ENCODE results near the gene GSK3B. TPM values are rescaled to one million over a fixed set of nuclear protein-coding genes. Genes with fewer than 3 reads are reported as not detected.

Gene GSK3B
- total and polyA plus RNA-seq, 2 experiments from 2014 or later = 18.1 to 48.8 TPM

DNA sequence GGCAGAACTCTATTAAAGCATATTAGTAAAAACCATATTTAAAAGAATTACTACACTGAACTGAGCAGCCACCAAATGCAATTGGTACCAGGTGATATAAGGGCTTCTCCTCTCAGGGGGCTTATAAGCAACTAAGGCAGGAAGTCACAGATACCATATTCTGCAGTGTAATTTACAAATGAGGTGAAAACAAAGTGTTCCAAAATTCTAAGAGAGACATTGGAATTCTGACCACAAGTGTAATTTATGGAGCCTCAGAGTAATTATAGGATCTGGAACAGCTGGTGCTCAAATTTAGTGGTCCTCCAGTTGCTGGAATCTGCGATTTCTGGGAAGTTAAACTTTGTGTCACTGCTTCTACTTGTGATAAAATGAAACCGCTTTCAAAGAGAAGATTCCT lies 315.4 kb downstream of the GSK3B start:
- Histone ChIP-seq H3K9me2 (replicated peaks; ENCODE audit: insufficient read depth) (no peaks in the 10 kb centered on the region), H3K4me1 (ENCODE audit: insufficient read depth) (no peaks in the 10 kb centered on the region), H3K4me2 (no peak overlapping the region), H3K79me2 (no peaks in the 10 kb centered on the region), H3K4me3 (no peak overlapping the region), H3K27me3 (no peaks in the 10 kb centered on the region), H3K36me3 (replicated peaks; ENCODE audit: insufficient read depth, low read depth) (no peaks in the 10 kb centered on the region), H3K27ac (no peak overlapping the region), H4K20me1 (ENCODE audit: insufficient read depth, poor library complexity, severe bottlenecking) (no peaks in the 10 kb centered on the region), H3K9me3 (ENCODE audit: low read depth) (no peaks in the 10 kb centered on the region), H2AFZ (no peak overlapping the region)
- 93% methylated on average over 2 of the region's 2 CpGs for WGBS (ENCODE audit: low lambda C conversion rate, missing lambda C conversion rate)
- no peak for TF ChIP-seq EZH2 (IDR thresholded peaks at IDR 0.05; ENCODE audit: borderline replicate concordance)
- no peak for TF ChIP-seq EZH2phosphoT487 (IDR thresholded peaks at IDR 0.05; ENCODE audit: low read depth, severe bottlenecking, unreplicated experiment)
- TF ChIP-seq, protein P1, sequence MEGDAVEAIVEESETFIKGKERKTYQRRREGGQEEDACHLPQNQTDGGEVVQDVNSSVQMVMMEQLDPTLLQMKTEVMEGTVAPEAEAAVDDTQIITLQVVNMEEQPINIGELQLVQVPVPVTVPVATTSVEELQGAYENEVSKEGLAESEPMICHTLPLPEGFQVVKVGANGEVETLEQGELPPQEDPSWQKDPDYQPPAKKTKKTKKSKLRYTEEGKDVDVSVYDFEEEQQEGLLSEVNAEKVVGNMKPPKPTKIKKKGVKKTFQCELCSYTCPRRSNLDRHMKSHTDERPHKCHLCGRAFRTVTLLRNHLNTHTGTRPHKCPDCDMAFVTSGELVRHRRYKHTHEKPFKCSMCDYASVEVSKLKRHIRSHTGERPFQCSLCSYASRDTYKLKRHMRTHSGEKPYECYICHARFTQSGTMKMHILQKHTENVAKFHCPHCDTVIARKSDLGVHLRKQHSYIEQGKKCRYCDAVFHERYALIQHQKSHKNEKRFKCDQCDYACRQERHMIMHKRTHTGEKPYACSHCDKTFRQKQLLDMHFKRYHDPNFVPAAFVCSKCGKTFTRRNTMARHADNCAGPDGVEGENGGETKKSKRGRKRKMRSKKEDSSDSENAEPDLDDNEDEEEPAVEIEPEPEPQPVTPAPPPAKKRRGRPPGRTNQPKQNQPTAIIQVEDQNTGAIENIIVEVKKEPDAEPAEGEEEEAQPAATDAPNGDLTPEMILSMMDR (IDR thresholded peaks at IDR 0.05; ENCODE audit: poor library complexity) = no peak
- no peak for DNase-seq (ENCODE audit: low spot score)

DNA sequence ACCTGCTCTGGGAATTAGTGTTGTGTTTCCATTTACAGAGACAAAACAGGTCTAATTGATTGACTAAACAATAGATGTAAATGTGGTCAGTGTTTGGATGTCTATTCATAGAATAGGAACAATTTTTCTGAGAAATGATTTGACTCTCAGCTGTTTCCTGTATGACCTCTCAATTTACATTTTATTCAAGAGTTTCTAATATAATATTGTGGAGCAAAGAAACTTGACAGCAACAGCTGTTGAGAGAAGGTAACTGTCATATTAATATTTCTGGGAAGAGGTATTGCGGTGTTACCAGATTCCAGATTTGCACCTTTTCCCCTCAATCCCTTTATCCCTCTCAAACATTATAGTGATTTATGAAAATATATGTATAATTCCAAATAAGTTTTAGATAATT lies 316.1 kb downstream of the GSK3B start:
- H3K9me2 ChIP-seq (replicated peaks; ENCODE audit: insufficient read depth) = no peaks in the 10 kb centered on the region
- no peak overlapping the region for H3K27ac ChIP-seq
- H3K27me3 ChIP-seq = no peaks in the 10 kb centered on the region
- no peak overlapping the region for H3K4me2 ChIP-seq
- no peaks in the 10 kb centered on the region for H3K9me3 ChIP-seq (ENCODE audit: low read depth)
- H3K4me3 ChIP-seq = no peak overlapping the region
- no peaks in the 10 kb centered on the region for H3K79me2 ChIP-seq
- WGBS (ENCODE audit: low lambda C conversion rate, missing lambda C conversion rate) = 95% methylated on average over 1 of the region's 1 CpG
- no peaks in the 10 kb centered on the region for H3K36me3 ChIP-seq (replicated peaks; ENCODE audit: insufficient read depth, low read depth)
- no peaks in the 10 kb centered on the region for H4K20me1 ChIP-seq (ENCODE audit: insufficient read depth, poor library complexity, severe bottlenecking)
- no peaks in the 10 kb centered on the region for H3K4me1 ChIP-seq (ENCODE audit: insufficient read depth)
- TF ChIP-seq, protein P1 (IDR thresholded peaks at IDR 0.05; ENCODE audit: poor library complexity) = no peak
- H2AFZ ChIP-seq = no peak overlapping the region
- no peak for DNase-seq (ENCODE audit: low spot score)

DNA sequence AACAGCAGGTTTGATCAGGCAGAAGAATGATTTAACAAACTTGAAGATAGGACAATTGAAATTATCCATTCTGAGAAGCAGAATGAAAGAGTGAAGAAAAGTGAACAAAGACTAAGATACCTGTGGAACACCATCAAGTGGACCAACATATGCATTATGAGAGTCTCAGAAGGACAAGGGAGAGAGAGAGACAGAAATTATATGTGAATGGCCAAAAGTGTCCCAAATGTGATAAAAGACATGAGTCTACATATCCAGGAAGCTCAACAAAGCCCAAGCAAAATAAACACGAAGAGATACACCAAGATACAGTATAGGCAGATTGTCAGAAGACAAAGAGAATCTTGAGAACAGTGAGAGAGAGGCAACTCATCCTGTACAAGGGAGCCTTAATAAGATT lies 317.9 kb downstream of the GSK3B start:
- Histone ChIP-seq H3K4me2 (no peak overlapping the region), H3K9me2 (replicated peaks; ENCODE audit: insufficient read depth) (no peaks in the 10 kb centered on the region), H3K27me3 (no peaks in the 10 kb centered on the region), H3K79me2 (no peaks in the 10 kb centered on the region), H3K36me3 (replicated peaks; ENCODE audit: insufficient read depth, low read depth) (no peaks in the 10 kb centered on the region), H2AFZ (no peak overlapping the region), H3K4me1 (ENCODE audit: insufficient read depth) (no peaks in the 10 kb centered on the region), H4K20me1 (ENCODE audit: insufficient read depth, poor library complexity, severe bottlenecking) (no peaks in the 10 kb centered on the region), H3K9me3 (ENCODE audit: low read depth) (no peaks in the 10 kb centered on the region), H3K4me3 (no peak overlapping the region), H3K27ac (no peak overlapping the region)
- DNase-seq (ENCODE audit: low spot score) = no peak
- WGBS (ENCODE audit: low lambda C conversion rate, missing lambda C conversion rate) = 70% methylated on average over 1 of the region's 1 CpG
- TF ChIP-seq, protein P1 (IDR thresholded peaks at IDR 0.05; ENCODE audit: poor library complexity) = no peak
- TF ChIP-seq EZH2 (IDR thresholded peaks at IDR 0.05; ENCODE audit: borderline replicate concordance) (no peak), EZH2phosphoT487 (IDR thresholded peaks at IDR 0.05; ENCODE audit: low read depth, severe bottlenecking, unreplicated experiment) (no peak)

DNA sequence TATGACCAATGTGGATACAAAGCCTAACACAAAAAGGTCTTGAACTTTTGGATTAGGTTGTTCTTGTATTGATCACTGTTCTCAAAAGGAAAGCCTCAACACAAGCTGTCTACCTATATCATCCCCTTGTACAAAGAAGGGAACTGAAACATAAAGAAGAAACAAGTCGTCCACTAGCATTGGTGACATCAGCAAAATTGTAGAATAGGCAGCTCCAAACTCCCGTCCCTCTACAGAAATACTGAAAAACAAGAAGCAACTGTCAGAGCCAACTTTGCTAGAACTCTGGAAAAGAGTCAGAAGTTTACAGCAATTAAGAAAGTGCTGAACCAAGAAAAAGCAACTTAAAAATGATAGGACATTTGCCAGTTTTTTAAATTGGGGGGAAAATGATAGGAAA lies 319.8 kb downstream of the GSK3B start:
- Histone ChIP-seq H3K9me3 (ENCODE audit: low read depth) (no peaks in the 10 kb centered on the region), H3K27me3 (no peaks in the 10 kb centered on the region), H3K79me2 (no peaks in the 10 kb centered on the region), H3K4me2 (no peak overlapping the region), H4K20me1 (ENCODE audit: insufficient read depth, poor library complexity, severe bottlenecking) (no peaks in the 10 kb centered on the region), H3K4me3 (no peak overlapping the region), H3K9me2 (replicated peaks; ENCODE audit: insufficient read depth) (no peaks in the 10 kb centered on the region), H3K4me1 (ENCODE audit: insufficient read depth) (no peaks in the 10 kb centered on the region), H3K27ac (no peak overlapping the region), H2AFZ (no peak overlapping the region), H3K36me3 (replicated peaks; ENCODE audit: insufficient read depth, low read depth) (no peaks in the 10 kb centered on the region)
- TF ChIP-seq EZH2 (IDR thresholded peaks at IDR 0.05; ENCODE audit: borderline replicate concordance) (no peak), EZH2phosphoT487 (IDR thresholded peaks at IDR 0.05; ENCODE audit: low read depth, severe bottlenecking, unreplicated experiment) (no peak)
- TF ChIP-seq, protein P1 (IDR thresholded peaks at IDR 0.05; ENCODE audit: poor library complexity) = no peak
- no peak for DNase-seq (ENCODE audit: low spot score)
- WGBS (ENCODE audit: low lambda C conversion rate, missing lambda C conversion rate) = 81% methylated on average over 2 of the region's 2 CpGs

Measured in hepatocyte (in vitro differentiated cells).